Neutrophil (primary cell): Measurements from ENCODE around the gene STARD10.
A peak's percentile ranks its signal among the peaks of the same experiment; 100 is the strongest.

Experiments
- H3K27ac ChIP-seq: fragments of 200-600 bp; sonication (generic); 2 replicates; pipeline ENCODE4 v1.5.1; 2016; ENCODE audit warnings: mild to moderate bottlenecking, moderate library complexity
- H3K27me3 ChIP-seq: fragments of 200-600 bp; sonication (generic); 2 replicates; pipeline ENCODE4 v1.6.0; 2016; ENCODE audit warnings: mild to moderate bottlenecking
- H3K36me3 ChIP-seq: fragments of 200-600 bp; sonication (generic); 2 replicates; pipeline ENCODE4 v1.5.1; 2017
- H3K4me1 ChIP-seq, 2 experiments: fragments of 200-600 bp in 1 of 2; sonication (generic) in 1 of 2; 1 replicate in 1 of 2; 2 replicates in 1 of 2; pipeline versions ENCODE4 v1.5.1 to v1.6.1; 2013 to 2016; ENCODE audit warnings: low read depth in 1 of 2, low read length in 1 of 2, mild to moderate bottlenecking in 1 of 2, moderate library complexity in 1 of 2; ENCODE audit not compliant: control insufficient read depth in 1 of 2, insufficient read depth in 1 of 2
- H3K4me3 ChIP-seq, 2 experiments: fragments of 200-600 bp in 1 of 2; sonication (generic) in 1 of 2; 1 replicate in 1 of 2; 2 replicates in 1 of 2; pipeline ENCODE4 v1.5.1; 2013 to 2016; ENCODE audit warnings: low read depth in 1 of 2, low read length in 1 of 2, mild to moderate bottlenecking in 1 of 2, moderate library complexity in 1 of 2
- H3K9me3 ChIP-seq: fragments of 200-600 bp; sonication (generic); 2 replicates; pipeline ENCODE4 v1.5.1; 2016
- CTCF ChIP-seq: fragments of 200-600 bp; sonication (generic); IDR thresholded peaks from 2 replicates; pipeline ENCODE4 v1.5.1; 2016; ENCODE audit warnings: antibody characterized with exemption

The STARD10 gene

DNA sequence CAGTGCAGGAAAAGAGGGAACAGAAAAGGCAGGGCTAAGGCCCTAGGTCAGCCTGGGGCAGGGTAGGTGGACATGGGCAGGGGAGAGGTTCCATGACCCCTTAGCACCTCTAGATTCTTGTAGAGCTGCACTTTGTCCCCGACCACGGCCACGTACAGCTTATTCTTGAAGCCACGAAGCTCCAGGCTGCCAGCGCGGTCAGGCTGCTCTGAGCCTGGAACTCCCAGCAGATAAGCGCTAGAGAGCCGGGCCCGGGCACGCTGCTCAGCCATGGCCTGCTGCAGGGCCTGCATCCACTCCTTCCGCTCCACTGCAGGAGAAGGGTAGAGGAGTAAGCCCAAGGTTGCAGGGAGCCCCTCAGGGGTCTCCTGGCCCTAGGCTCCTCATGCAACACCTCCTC lies 83.6 kb downstream of the STARD10 start:
- peaks cover 0 to 11% of the 10 kb centered on the region in 2 experiments for H3K4me1 ChIP-seq
- H3K36me3 ChIP-seq = peaks cover 100% of the 10 kb centered on the region
- H3K4me3 ChIP-seq = no peak overlapping the region
- no peak overlapping the region for H3K27ac ChIP-seq
- no peaks in the 10 kb centered on the region for H3K9me3 ChIP-seq
- H3K27me3 ChIP-seq = no peaks in the 10 kb centered on the region
- TF ChIP-seq CTCF = no peak

DNA sequence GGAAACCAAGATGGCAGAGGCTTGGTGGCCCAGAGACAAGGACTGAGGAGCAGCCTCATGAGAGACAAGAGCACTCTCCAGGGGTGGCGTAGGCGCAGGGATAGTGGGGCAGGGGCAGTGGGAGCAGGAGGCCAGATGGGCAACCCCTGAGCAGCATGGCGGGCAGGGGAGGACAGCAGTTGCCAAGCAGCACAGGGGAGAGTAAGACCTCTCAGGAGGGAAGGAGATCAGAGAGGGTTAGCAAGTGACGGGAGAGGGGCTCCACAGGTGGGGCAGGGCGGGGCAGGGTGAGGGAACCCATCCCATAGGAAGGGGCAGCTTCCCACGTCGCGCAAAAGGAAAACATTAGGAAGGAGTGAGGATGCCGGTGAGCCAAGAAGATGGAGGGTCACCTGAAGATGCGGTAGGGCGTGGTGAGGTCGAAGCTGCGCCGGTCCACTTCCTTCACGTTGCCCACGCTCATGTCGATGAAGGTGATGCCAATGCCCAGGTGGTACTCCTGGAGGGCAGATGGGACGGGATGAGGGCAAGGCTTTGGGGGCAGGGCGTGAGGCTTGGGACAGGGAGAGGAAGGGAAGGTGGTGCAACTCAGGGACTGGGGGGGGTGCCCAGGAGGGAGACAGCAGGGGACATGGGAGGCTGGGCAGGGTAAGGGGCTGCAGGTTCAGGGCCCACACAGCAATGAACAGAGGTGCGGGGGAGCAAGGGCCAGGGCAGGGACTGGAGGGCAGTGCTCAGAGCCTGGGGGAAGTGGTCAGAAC lies 84.2 kb downstream of the STARD10 start:
- Histone ChIP-seq H3K36me3 (peaks cover 100% of the 10 kb centered on the region), H3K27ac (no peak overlapping the region), H3K27me3 (no peaks in the 10 kb centered on the region), H3K4me1 (peaks cover 0 to 6% of the 10 kb centered on the region in 2 experiments), H3K9me3 (no peaks in the 10 kb centered on the region), H3K4me3 (no peak overlapping the region)
- no peak for TF ChIP-seq CTCF

GRCh38 chr11:72707032-72707431 lies 86.8 kb downstream of the STARD10 start:
- H3K27me3 ChIP-seq = no peaks in the 10 kb centered on the region
- peaks cover 100% of the 10 kb centered on the region for H3K36me3 ChIP-seq
- H3K27ac ChIP-seq = peak overlapping the region; percentile 23
- no peaks in the 10 kb centered on the region for H3K9me3 ChIP-seq
- no peak overlapping the region for H3K4me3 ChIP-seq
- H3K4me1 ChIP-seq = no peaks in the 10 kb centered on the region
- TF ChIP-seq CTCF = no peak

DNA sequence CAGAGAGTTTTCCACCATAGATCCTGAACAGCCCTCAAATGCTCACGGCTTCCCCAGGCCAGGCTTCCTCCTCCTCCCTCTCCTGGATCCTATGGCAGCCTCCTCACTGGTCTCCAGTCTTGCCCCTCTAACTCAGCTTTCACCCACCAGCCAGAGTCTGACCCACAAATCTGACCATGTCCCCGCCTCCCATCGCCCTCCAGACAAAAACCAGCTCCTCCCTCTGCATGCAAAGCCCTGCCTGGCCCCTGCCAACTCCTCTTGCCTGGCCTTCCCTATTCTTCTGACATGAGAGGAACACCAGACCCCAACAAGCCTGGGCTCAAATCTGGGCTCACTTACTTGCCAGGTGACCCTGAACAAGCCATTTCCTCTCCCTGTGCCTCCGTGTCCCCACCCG lies 87.3 kb downstream of the STARD10 start:
- no peak for TF ChIP-seq CTCF
- Histone ChIP-seq H3K4me1 (no peaks in the 10 kb centered on the region), H3K27me3 (no peaks in the 10 kb centered on the region), H3K27ac (peak overlapping the region; percentile 23), H3K36me3 (peaks cover 100% of the 10 kb centered on the region), H3K9me3 (no peaks in the 10 kb centered on the region), H3K4me3 (no peak overlapping the region)

DNA sequence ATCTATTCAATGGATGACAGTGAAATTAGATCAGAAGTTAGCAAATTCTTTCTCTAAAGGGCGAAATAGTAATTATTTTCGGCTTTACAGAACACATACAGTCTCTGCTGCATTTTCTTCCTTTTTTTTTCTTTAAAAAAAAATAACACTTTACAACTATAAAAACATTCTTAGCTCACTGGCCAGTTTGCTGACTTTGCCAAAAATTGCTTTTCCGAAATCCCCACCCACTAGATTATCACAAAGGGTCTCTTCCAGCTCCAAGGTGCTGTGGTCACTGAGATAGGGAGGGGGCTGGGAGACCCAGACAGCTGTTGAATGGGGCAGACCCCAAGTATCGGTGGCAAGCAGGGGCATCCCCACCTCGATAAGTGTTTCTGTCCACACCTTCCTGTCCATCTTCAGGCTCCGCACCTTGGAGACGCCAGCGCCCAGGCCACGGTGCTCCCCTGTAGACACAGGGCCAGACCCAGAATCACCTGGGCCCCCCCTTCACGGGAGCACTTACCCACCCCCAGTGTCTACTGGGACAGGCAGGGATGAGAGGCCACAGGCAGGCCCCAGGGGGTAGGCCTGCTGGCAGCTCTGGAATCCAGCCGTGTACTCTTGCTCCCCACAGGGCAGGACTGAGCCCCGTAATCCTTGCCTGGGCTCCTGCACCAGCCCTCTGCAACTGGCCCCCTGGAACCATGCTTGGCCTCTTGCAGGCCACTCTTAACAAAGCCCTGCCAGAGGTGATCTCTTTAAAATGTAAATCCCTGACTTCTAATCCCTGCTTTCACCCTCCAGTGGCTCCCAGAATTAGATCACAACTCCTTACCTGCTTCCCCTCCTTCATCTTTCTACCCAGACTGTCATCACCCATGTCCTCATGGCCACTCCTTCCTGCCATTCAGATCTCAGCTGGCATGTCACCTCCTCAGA lies 88.1 kb downstream of the STARD10 start:
- H3K27me3 ChIP-seq = no peaks in the 10 kb centered on the region
- H3K4me3 ChIP-seq = no peak overlapping the region
- H3K9me3 ChIP-seq = no peaks in the 10 kb centered on the region
- peak overlapping the region; percentile 23 for H3K27ac ChIP-seq
- H3K4me1 ChIP-seq = no peaks in the 10 kb centered on the region
- no peak for TF ChIP-seq CTCF
- H3K36me3 ChIP-seq = peaks cover 100% of the 10 kb centered on the region
